Upper lobe of left lung (tissue), 4 donors: ENCODE results near the gene CTNNAL1.

Experiments
- CTCF ChIP-seq, 6 experiments: fragments of 450-650 bp in 4 of 6; fragments of 200-600 bp in 2 of 6; sonication (generic) in 2 of 6; IDR thresholded peaks; one replicate each; pipeline ENCODE4 v1.5.1; 2016 to 2019; ENCODE audit warnings: antibody characterized with exemption in 6 of 6
- EP300 ChIP-seq, 4 donors: sonication (generic); formaldehyde crosslinking; IDR thresholded peaks; one replicate each; pipeline ENCODE4 v1.5.1; 2017; ENCODE audit warnings: antibody characterized with exemption in 4 of 4, control low read depth in 2 of 4
- POLR2A ChIP-seq, 4 donors: fragments of 450-650 bp; IDR thresholded peaks; one replicate each; pipeline ENCODE4 v1.5.1; 2016 to 2017; ENCODE audit warnings: antibody characterized with exemption in 4 of 4, mild to moderate bottlenecking in 2 of 4

GRCh38 chr9:108894225-108894997 is 118.9 kb downstream of the CTNNAL1 start:
- TF ChIP-seq CTCF (IDR thresholded peaks at IDR 0.05) = no peak
- TF ChIP-seq POLR2A (IDR thresholded peaks at IDR 0.05) = no peak
- TF ChIP-seq EP300 (IDR thresholded peaks at IDR 0.05) = no peak
